Parathyroid adenoma (tissue), 2 donors: ENCODE data around the gene CORT.
"Not testable (repeated sequence)": the region's sequence is repeated elsewhere in the genome, so short reads cannot be mapped to it uniquely, and the experiment has no call there.

Source experiments
- H2AFZ ChIP-seq: fragments of 300-600 bp; sonication (generic); one replicate; pipeline ENCODE4 v1.7.0; 2017; ENCODE audit warnings: antibody characterized with exemption, mild to moderate bottlenecking
- H3K27ac ChIP-seq: fragments of 300-600 bp; sonication (generic); one replicate; pipeline ENCODE4 v1.7.0; 2017
- H3K27me3 ChIP-seq: fragments of 300-600 bp; sonication (generic); one replicate; pipeline ENCODE4 v1.7.0; 2017; ENCODE audit warnings: low read length; ENCODE audit not compliant: control insufficient read depth, insufficient read depth
- H3K36me3 ChIP-seq: fragments of 300-600 bp; sonication (generic); one replicate; pipeline ENCODE4 v1.7.0; 2017; ENCODE audit warnings: low read length; ENCODE audit not compliant: control insufficient read depth, insufficient read depth
- H3K4me1 ChIP-seq: fragments of 300-600 bp; sonication (generic); one replicate; pipeline ENCODE4 v1.7.0; 2017; ENCODE audit warnings: control low read depth
- H3K4me2 ChIP-seq: fragments of 300-600 bp; sonication (generic); one replicate; pipeline ENCODE4 v1.7.0; 2017; ENCODE audit warnings: low read length
- H3K4me3 ChIP-seq: fragments of 300-600 bp; sonication (generic); one replicate; pipeline ENCODE4 v1.7.0; 2017; ENCODE audit warnings: low read depth, low read length
- H3K79me2 ChIP-seq: fragments of 300-600 bp; sonication (generic); one replicate; pipeline ENCODE4 v1.7.0; 2017; ENCODE audit warnings: control low read depth
- H3K9ac ChIP-seq: fragments of 300-600 bp; sonication (generic); one replicate; pipeline ENCODE4 v1.7.0; 2017; ENCODE audit warnings: mild to moderate bottlenecking
- H3K9me3 ChIP-seq: fragments of 300-600 bp; sonication (generic); one replicate; pipeline ENCODE4 v1.7.0; 2017; ENCODE audit warnings: low read length; ENCODE audit not compliant: control insufficient read depth
- TF ChIP-seq, protein P1 (sequence below): fragments of 300-600 bp; sonication (generic); IDR thresholded peaks from one replicate; pipeline ENCODE4 v1.7.0; 2017; ENCODE audit warnings: antibody characterized with exemption, mild to moderate bottlenecking
- donor health status: primary hyperparathyroidism.

Gene CORT

DNA sequence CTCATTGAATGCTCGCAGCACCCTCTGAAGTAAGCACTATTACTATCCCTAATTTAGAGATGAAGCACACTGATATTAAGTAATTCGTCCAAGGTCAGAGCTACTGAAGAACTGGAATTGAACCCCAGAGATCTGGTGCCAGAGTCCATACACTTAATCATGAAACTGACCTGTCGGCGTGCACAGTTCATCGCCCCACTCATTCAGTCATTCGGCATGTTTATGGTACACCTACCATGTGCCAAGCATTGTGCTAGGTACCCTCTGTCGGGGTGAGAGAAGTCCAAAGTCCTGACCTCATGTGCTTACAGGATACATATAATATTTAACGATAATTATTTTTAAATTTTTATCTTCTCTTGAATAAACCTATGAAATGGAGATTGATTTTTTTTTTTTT is 25.2 kb upstream of the CORT start:
- no peak overlapping the region for H3K4me2 ChIP-seq

DNA sequence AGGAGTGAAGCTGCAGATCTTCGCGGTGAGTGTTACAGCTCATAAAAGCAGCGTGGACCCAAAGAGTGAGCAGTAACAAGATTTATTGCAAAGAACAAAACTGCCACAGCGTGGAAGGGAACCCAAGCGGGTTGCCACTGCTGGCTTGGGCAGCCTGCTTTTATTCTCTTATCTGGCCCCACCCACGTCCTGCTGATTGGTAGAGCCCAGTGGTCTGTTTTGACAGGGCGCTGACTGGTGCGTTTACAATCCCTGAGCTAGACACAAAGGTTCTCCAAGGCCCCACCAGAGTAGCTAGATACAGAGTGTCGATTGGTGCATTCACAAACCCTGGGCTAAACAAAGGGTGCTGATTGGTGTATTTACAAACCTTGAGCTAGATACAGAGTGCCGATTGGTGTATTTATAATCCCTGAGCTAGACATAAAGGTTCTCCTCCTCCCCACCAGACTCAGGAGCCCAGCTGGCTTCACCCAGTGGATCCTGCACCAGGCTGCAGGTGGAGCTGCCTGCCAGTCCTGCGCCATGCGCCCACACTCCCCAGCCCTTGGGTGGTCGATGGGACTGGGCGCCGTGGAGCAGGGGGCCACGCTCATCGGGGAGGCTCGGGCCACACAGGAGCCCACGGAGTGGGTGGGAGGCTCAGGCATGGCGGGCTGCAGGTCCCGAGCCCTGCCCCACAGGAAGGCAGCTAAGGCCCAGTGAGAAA is 23.9 kb upstream of the CORT start:
- H3K27ac ChIP-seq, H3K36me3 ChIP-seq, H3K27me3 ChIP-seq, H3K9ac ChIP-seq, H2AFZ ChIP-seq, H3K4me2 ChIP-seq, H3K4me3 ChIP-seq, H3K79me2 ChIP-seq, H3K4me1 ChIP-seq, H3K9me3 ChIP-seq: not testable (repeated sequence)

More for the DNA sequence above, 25.2 kb upstream of the CORT start:
- Histone ChIP-seq H3K36me3 (no peaks in the 10 kb centered on the region), H3K79me2 (no peaks in the 10 kb centered on the region), H3K9ac (no peak overlapping the region), H3K27me3 (no peaks in the 10 kb centered on the region), H2AFZ (no peak overlapping the region), H3K9me3 (no peaks in the 10 kb centered on the region), H3K4me3 (no peak overlapping the region), H3K27ac (no peak overlapping the region), H3K4me1 (no peaks in the 10 kb centered on the region)
- TF ChIP-seq, protein P1, sequence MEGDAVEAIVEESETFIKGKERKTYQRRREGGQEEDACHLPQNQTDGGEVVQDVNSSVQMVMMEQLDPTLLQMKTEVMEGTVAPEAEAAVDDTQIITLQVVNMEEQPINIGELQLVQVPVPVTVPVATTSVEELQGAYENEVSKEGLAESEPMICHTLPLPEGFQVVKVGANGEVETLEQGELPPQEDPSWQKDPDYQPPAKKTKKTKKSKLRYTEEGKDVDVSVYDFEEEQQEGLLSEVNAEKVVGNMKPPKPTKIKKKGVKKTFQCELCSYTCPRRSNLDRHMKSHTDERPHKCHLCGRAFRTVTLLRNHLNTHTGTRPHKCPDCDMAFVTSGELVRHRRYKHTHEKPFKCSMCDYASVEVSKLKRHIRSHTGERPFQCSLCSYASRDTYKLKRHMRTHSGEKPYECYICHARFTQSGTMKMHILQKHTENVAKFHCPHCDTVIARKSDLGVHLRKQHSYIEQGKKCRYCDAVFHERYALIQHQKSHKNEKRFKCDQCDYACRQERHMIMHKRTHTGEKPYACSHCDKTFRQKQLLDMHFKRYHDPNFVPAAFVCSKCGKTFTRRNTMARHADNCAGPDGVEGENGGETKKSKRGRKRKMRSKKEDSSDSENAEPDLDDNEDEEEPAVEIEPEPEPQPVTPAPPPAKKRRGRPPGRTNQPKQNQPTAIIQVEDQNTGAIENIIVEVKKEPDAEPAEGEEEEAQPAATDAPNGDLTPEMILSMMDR: no peak

GRCh38 chr1:10426535-10426848 is 23.3 kb upstream of the CORT start:
- H3K27me3 ChIP-seq, H3K36me3 ChIP-seq, H3K79me2 ChIP-seq, H3K9me3 ChIP-seq, H2AFZ ChIP-seq, H3K4me1 ChIP-seq, H3K9ac ChIP-seq, H3K4me2 ChIP-seq, H3K27ac ChIP-seq, H3K4me3 ChIP-seq: not testable (repeated sequence)

- no peaks in the 10 kb centered on the region for H3K4me1 ChIP-seq
- peaks cover 3% of the 10 kb centered on the region for H3K79me2 ChIP-seq
- H3K4me2 ChIP-seq: no peak overlapping the region
- H3K9ac ChIP-seq: no peak overlapping the region
- H3K4me3 ChIP-seq: no peak overlapping the region
- H3K27me3 ChIP-seq: no peaks in the 10 kb centered on the region
- H3K27ac ChIP-seq: no peak overlapping the region
- TF ChIP-seq, protein P1: no peak
- no peaks in the 10 kb centered on the region for H3K36me3 ChIP-seq
- no peaks in the 10 kb centered on the region for H3K9me3 ChIP-seq
- H2AFZ ChIP-seq: no peak overlapping the region
Observed at GRCh38 chr1:10428984-10429383, 20.8 kb upstream of the CORT start.

- Histone ChIP-seq H3K4me1 (no peaks in the 10 kb centered on the region), H3K9ac (no peak overlapping the region), H3K4me3 (peak overlapping the region; percentile 95), H3K27me3 (no peaks in the 10 kb centered on the region), H3K79me2 (peaks cover 3% of the 10 kb centered on the region), H3K4me2 (peak overlapping the region; percentile 94), H3K9me3 (no peaks in the 10 kb centered on the region), H2AFZ (peak overlapping the region; percentile 93), H3K27ac (no peak overlapping the region), H3K36me3 (no peaks in the 10 kb centered on the region)
- TF ChIP-seq, protein P1: no peak
Observed at GRCh38 chr1:10429868-10430215, 20.0 kb upstream of the CORT start.
